GM18867 (cell line): ENCODE results near the gene PLBD1.

Source experiments
- ATAC-seq: cut with Tn5 transposase; IDR thresholded peaks from one replicate; pipeline ENCODE4 v1.9.1; 2021; ENCODE audit warnings: mild to moderate bottlenecking, moderate library complexity; ENCODE audit not compliant: unreplicated experiment

The PLBD1 gene

DNA sequence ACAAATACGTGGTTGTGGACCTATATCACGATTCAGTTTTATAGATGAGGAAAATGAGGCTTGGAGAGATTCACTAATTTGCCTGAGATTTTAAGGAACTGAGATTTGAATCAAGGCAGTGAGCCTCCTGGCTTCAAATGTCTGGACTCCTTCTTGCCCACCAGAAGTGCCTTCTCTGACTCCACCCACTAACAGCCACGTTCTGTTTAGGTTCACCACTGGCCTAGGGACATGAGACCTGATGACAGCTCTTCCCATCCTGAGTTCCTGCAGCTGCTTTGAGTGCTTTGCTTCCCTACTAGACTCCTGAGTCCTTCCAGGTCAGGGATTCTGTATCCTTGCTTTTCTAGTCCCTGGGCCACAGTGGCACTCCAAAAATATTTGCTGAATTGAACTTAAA, 57.1 kb downstream of the PLBD1 start:
- no peak for ATAC-seq

DNA sequence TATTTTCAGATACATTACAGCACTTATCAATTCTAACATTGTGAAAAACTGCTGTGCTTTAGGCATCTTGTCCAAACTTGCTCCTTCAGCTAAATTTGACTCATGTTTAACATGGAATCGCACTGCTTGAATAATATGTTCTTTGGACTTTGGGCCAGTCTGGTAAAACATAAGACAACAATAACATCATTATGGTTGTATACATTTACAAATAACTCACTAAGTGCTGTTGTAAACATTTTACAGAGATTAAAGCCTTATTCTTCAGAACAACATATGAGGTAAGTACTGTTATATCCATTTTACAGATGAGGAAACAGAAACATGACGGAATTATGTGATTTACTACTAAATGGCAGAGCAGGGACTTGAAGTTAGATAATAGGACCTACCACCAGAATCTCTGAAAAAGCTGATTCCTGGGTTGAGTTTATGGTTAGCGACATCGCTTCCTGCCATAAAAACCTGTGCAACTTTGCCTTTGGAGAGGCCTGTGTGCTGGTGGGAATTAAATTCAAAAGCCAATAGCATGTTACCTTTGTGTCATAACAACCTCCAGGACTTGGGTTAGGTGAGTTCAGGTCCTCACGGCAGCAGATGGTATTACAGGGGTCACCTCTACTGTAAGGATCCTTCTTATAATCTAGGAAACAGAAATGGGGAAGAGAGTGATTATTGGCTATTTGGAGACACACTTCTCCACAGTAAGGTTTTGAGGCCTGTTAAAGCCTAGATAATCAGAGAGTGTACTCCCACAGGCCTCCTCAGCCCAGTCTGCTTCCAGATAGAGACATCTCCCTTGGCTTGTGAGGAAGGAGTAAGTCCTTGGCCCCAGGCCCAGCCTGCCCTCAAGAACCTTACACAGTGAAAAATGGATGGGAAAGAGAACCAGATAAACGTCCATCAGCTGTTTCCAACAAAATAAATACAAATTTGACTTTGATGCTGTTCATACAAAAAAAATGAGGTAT, 61.8 kb downstream of the PLBD1 start:
- no peak for ATAC-seq

DNA sequence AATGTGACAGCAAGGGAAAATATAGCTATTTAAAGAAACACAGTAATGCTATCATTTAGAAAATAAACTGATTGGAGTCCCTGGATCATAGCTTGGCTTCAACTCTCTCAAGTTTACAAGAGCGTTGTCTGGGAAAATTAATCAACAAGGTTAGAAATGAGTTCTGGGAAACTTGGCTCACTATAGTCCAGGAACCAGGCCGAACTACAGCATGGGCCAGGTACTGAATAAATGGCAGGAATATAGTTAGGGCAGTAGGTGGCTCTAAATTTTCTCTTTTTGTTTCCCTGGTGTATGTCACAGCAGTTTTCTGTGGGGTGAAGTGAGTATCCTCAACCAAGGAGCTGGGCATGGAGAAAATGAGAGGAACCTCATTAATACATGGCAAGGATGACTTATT, 72.4 kb downstream of the PLBD1 start:
- no peak for ATAC-seq

DNA sequence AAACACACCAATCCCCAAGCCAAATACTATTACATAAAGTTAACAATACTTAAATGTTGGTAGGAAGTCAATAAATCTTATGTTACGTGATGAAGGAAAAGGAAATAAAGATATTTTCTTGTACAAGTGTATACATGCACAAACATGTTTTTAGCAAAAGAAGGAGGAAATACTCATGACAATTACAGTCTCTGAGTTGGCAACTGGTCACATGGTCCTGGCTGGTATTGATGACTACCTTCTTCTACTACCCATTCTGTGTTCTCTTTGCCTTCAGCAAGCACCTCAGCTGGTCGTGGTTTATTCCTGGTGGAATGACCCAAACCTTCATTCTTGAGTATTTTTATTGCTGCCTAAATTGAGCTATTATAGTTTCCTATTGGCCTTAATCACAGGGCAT, 84.8 kb downstream of the PLBD1 start:
- ATAC-seq: no peak

DNA sequence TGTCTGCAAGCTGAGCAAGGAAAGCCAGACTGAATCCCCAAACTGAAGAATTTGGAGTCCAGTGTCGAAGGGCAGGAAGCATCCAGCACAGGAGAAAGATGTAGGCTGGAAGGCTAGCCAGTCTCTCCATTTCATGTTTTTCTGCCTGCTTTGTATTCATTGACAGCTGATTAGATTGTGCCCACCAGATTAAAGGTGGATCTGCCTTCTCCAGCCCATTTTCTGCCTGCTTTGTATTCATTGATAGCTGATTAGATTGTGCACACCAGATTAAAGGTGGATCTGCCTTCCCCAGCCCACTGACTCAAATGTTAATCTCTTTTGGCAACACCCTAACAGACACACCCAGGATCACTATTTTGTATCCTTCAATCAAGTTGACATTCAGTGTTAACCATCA, 85.3 kb downstream of the PLBD1 start:
- ATAC-seq: no peak

DNA sequence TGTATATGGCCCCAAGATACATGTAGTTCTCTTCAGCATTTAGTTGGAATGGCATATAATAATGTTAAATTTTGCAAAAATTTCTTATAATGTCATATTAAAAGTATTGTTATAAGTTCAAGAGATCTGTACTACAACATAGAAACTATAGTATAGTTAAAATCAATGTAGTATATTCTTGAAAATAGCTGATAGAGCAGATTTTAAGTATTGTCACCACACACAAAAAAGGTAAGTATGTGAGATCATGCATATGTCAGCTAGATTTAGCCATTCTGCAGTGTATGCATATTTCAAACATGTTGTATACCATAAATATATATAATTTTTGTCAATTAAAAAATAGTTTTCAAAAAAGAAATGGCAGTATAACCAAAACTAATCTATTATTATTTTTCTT, 86.5 kb downstream of the PLBD1 start:
- no peak for ATAC-seq

DNA sequence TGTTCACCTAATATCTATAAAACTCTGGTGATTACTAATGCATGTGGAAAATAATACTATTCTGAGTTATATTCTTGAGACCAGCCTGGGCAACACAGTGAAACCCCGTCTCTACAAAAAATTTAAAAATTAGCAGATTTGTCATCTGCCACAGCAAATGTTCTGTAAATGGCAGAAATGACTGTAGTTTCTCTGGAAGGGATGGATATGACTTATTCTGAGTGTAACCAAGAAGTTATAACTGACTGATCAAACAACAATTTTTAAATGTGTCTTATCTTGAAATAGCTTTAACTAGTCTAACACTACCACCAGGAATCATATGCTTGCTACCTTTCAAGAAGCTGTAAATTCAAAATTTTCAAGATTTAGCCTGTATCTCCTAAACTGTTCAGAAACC, 88.7 kb downstream of the PLBD1 start:
- ATAC-seq: no peak

DNA sequence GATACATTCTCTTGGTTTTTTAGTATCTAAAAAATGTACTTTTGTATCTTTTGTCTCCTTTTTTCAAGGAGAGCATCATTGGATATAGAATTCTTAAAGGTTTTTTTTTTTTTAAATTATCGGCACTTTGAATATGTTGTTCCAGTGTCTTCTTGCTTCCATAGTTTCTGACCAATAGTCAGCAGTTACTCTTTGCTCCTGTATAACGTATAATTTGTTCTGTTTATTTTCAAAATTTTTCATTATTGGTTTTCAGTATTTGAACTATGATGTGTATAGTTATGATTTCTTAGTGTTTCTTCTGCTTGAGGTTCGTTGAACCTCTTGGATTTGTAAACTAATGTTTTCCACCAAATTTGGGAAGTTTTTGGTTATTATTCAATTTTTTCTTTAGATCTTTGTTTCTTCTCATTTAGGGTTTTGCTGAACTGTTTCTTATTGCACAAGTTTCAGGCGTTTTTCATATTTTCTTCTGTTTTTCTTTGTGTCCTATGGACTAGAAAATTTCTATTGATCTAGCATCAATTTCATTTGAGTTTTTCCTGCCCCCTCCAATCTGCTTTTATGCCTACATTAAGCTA, 93.9 kb downstream of the PLBD1 start:
- ATAC-seq: no peak

DNA sequence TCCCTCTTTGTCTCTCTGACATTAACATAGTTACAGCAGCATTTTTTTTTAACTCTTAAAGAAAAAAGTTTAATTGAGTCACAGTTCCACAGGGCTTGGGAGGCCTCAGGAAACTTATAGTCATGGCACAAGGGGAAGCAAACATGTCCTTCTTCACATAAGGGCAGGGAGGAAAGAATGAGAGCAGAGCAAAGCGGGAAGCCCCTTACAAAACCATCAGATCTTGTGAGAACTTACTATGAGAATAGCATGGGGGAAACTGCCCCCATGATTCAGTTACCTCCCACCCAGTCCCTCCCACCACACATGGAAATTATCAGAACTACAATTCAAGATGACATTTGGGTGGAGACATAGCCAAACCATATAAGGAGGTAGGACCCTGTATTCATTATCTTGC, 96.2 kb downstream of the PLBD1 start:
- no peak for ATAC-seq

DNA sequence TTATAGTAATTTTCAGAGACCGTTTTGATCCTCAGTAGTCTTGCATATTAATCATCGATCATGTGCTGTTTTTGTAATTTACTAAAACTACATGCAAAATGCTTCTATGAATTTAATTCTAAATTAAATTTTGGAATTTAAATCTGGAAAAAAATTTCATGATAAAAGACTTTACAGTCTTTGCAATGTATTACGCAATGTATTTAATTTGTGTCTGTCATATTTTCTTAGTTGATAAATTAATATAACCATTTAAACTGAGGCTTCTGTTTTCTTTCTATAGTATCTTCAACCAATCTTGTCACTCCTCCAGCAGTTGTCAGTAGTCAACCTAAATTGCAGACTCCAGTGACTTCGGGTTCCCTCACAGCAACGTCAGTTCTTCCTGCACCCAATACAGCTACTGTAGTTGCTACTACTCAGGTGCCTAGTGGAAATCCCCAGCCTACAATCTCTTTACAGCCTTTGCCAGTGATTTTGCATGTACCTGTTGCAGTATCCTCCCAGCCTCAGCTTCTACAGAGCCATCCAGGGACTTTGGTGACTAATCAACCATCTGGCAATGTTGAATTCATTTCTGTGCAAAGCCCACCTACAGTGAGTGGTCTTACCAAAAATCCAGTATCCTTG, 107.4 kb downstream of the PLBD1 start:
- ATAC-seq: no peak

DNA sequence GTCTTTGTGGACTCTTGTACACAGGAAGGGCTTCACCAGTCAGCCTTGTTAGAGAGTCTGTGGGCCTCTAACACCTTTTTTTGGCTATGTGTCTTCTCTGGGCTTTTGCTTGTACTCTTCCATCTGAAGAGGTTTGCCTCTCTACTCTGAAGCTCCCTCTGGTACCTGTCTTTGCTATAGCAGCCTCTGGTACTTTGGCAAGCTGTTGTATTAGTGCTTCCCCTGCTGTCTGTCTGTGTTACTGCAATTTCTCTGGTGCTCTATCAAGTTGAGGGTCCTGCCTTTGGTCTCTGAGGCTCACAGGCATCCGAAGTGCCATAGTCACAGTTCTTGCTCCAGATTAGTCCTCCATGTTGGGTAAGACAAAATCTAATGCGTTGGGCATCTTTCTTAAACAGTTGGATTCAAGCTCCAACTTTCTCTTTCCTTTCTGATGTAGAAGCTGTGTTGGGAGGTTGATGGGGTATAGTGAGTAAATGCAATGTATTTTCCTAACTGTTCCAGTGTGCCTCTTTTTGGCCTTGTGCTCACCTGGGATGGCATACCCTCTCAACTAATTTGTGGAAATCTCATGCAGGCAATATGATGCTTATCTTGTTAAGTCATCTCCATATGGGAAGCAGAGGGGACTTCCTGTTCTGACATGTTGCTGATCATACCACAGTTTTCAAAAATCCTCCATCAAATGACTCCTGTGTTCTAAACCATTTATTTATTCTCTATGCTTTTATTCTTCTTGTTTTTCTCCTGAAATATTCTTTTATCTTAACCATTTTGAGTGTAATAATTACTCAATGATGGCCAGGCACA, 113.4 kb downstream of the PLBD1 start:
- peak; percentile 97 for ATAC-seq
